Adipose tissue (tissue), 3 donors: Measurements from ENCODE around the gene CAMTA1. TPM values are rescaled to one million over a fixed set of nuclear protein-coding genes. Genes with fewer than 3 reads are reported as not detected.

Experiments used
- H3K27ac ChIP-seq: one replicate; pipeline ENCODE4 v1.5.1; 2013; ENCODE audit warnings: low read depth, low read length
- WGBS, 3 donors: extraction: QIAGEN DNeasy Blood & Tissue Kit; methylation state at CpG; one replicate each; pipeline ENCODE4 v1.1.7; 2013; 5-methylcytosine and 5-hydroxymethylcytosine counted together
- polyA plus RNA-seq, 3 donors: library from polyadenylated mRNA; stranded (reverse); fragments of 200-250 nt; gene quantifications; one replicate each; pipeline ENCODE4 v1.2.3, GENCODE V29; 2013
- donor health status: healthy with polysubstance abuse.
- donor health status: Bipolar disorder and iron deficiency.
- donor health status: healthy.

Gene CAMTA1
- polyA plus RNA-seq, 3 donors, result 25.7 to 111 (median 60.2) TPM

GRCh38 chr1:7109901-7110300 lies 324.6 kb downstream of the CAMTA1 start:
- WGBS, 3 donors, result 65 to 77% (median 70%) methylated on average over 3 of the region's 3 CpGs
- no peak overlapping the region for H3K27ac ChIP-seq

DNA sequence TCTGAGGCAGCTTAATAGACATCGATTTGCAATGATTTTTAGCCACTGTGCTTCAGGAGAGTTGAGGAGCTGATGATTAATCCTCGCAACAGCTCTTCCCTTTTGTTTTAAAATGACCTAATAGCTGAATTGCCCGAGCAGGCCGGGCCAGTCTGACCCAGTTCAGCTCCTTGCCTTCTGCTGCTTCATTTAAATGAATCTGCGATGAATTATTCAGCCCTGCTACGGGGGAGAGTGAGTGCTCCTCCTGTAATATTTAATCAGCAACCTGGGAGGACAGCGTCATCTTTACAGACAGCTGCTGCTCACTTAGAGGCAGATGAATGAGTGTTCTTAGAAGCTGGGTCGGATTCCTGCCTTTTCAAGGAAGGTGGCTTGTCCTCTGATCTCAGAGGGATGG lies 325.1 kb downstream of the CAMTA1 start:
- 58 to 77% (median 75%) methylated on average over 8 of the region's 8 CpGs for WGBS, 3 donors

DNA sequence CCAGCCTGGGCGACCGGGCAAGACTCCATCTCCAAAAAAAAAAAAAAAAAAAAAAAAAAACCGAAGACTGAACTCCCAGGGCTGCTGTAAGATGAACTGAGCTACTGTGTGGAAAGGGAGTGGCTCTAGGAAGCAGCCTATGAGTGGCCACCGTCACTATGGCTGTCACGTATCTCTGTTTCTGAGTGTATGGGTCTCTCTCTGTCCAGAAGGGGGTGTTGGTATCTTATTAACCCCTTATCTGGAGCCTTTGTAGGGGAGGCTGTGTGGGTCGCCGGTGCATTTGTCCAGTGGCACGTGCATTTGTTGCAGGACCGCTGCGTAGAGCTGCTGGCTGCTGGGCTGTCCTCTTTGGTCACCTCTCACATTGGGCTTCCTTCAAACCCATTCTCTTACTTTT lies 326.6 kb downstream of the CAMTA1 start:
- no peak overlapping the region for H3K27ac ChIP-seq
- WGBS, 3 donors, result 63 to 76% (median 73%) methylated on average over 10 of the region's 10 CpGs

More for the DNA sequence above, 325.1 kb downstream of the CAMTA1 start:
- H3K27ac ChIP-seq, result no peak overlapping the region

GRCh38 chr1:7113136-7113535 lies 327.9 kb downstream of the CAMTA1 start:
- no peak overlapping the region for H3K27ac ChIP-seq
- WGBS, 3 donors, result 82 to 89% (median 85%) methylated on average over 8 of the region's 8 CpGs

DNA sequence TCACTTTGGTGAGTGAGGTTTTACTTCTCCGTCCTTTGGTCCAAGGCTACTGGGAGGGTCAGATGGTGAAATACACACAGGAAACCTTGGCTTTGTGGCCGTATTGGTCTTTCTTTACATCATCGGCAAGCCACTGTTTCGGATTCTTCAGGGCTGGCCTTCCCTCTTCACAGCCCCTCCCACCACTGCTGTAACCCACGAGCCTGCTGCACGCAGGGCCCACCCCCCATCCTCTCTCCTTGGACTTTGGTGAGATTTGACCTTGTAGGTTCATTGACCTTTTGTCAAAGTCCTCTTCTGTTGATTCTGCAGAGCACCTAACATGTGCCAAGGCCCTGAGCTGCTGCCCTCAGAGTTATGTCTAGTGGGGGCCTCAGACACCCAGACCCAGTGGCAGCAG lies 328.6 kb downstream of the CAMTA1 start:
- 53 to 74% (median 61%) methylated on average over 6 of the region's 6 CpGs for WGBS, 3 donors
- H3K27ac ChIP-seq, result no peak overlapping the region

DNA sequence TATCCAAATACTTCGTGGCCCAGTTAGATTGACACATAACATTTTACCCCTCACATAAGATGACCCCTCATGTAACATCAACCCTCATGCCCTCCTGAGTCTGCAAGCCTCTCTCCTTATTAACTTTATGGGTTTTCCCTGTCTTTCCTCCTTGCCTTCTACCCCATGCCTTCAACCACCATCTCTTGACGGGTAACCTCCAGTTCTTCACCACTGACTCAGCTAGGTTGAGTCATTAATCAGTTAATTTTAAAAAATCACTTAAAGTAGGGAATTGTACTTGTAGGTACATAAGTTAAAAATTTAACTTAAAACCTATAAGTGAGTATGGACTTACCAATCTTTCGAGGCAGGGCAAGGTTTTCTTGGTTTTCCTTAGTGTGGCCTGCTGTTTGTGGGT lies 330.7 kb downstream of the CAMTA1 start:
- WGBS, 3 donors, result 86 to 90% (median 89%) methylated on average over 3 of the region's 3 CpGs
- no peak overlapping the region for H3K27ac ChIP-seq

DNA sequence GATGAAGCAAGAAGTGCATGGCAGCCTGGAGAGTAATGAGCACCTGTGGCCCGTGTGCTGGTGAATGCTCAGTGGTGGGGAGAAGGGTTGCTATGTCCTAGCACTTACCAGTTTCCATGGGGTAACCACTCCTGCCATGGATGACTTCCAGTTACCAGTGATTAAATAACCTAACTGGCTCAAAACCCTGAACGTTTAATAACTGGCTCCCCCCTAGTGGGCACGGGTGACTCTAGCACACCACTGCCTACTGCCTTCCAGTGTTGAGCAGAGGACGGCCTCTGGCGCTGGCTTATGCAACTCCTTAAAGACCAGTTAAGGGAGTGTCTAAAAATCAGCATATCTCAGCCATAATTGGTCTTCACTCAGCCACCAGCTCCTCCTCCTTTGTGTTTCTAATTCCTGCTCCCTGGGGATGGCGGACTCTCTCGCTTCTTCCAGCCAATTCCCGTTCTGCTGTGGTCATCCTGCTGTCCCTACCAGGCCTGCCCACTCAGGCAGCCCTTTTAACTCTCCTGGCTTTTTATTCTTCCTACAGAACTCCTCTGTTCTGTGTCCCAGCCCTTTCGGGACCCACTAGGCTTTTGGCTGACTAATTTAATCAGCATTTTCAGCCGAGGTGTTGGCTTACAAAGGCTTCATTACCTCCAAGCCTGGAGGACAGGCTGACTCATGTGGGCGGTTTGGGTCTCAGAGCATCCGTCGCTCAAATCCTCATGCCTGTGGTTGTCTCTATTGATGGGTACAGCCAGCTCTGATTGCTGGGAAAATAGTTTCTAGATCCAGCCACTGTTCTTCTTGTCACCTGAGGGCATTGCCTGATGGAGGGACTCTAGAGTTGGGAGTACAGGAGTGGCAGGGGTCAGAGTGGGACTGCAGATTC lies 332.4 kb downstream of the CAMTA1 start:
- WGBS, 3 donors, result 27 to 33% (median 28%) methylated on average over 13 of the region's 13 CpGs
- H3K27ac ChIP-seq, result no peak overlapping the region

DNA sequence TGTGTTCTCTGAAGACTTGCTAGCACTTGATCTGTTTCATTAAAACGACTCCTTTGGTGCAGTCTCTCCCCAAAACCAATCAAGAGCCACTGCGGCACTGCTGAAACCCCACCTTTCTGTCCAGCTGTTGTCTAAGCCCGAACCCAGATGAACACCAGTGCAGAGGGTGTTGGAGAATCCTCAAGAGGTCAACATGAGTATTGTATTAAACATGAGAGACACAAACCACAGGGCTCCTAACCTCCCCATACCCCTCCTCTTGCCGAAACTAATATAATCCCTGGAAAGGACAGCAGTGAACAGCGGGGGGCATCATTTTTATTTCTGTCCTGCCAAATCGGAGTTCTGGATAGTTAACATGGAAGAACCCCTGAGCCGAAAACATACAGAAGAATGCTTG lies 333.9 kb downstream of the CAMTA1 start:
- H3K27ac ChIP-seq, result no peak overlapping the region
- 69 to 83% (median 78%) methylated on average over 7 of the region's 7 CpGs for WGBS, 3 donors

DNA sequence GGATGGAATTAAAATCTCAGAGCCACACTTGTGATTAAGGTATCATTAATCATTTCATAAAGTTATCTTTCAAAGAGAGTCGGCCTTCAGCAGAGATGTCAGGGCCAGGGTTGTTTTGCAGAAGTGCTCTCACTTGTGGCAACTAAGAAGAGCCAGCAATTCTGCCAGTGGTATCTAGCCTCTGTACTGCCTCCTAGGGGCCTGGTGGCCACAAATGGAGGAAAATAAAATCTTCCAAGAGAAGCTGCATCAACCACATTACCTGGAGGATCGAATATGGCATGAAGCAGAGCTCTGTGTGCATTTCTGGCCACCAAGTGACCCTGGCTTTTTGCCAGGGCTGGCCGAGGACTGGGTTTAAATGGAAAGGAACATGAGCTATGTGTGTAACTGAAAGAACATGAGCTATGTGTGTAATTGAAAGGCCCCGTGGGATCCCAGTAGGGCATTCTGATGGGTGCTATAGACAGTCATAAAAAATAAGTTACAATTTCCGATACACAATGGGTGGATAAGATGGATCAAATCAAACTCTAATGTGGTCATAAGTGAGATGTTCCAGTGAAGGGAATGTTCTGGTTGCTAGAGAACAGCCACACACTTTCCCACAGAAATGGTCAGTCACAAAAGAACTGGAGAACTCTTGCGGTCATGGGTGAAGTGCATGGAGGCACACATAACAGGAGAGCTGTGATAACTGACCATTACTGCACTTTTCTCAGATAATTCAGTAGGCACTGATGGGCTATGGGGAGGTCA lies 335.8 kb downstream of the CAMTA1 start:
- 76 to 88% (median 83%) methylated on average over 6 of the region's 6 CpGs for WGBS, 3 donors
- H3K27ac ChIP-seq, result no peak overlapping the region

- 30 to 76% (median 69%) methylated on average over 7 of the region's 7 CpGs for WGBS, 3 donors
Measured at GRCh38 chr1:7121622-7121988, 336.4 kb downstream of the CAMTA1 start.

GRCh38 chr1:7127322-7128075 lies 342.2 kb downstream of the CAMTA1 start:
- WGBS, 3 donors, result 32 to 58% (median 33%) methylated on average over 12 of the region's 12 CpGs

More at GRCh38 chr1:7121622-7121988, 336.4 kb downstream of the CAMTA1 start:
- no peak overlapping the region for H3K27ac ChIP-seq

GRCh38 chr1:7128293-7128692 lies 343.0 kb downstream of the CAMTA1 start:
- H3K27ac ChIP-seq, result no peak overlapping the region
- 85 to 89% (median 86%) methylated on average over 2 of the region's 2 CpGs for whole genome bisulfite sequencing, 3 donors

More at GRCh38 chr1:7127322-7128075, 342.2 kb downstream of the CAMTA1 start:
- H3K27ac ChIP-seq, result no peak overlapping the region

GRCh38 chr1:7130127-7130526 lies 344.9 kb downstream of the CAMTA1 start:
- 77 to 94% (median 90%) methylated on average over 4 of the region's 4 CpGs for WGBS, 3 donors
- no peak overlapping the region for H3K27ac ChIP-seq

- H3K27ac ChIP-seq, result no peak overlapping the region
- 86 to 90% (median 87%) methylated on average over 3 of the region's 3 CpGs for WGBS, 3 donors
Measured at GRCh38 chr1:7135493-7135892, 350.2 kb downstream of the CAMTA1 start.

- 68 to 84% (median 74%) methylated on average over 8 of the region's 8 CpGs for WGBS, 3 donors
- no peak overlapping the region for H3K27ac ChIP-seq
Measured at GRCh38 chr1:7136166-7136953, 351.1 kb downstream of the CAMTA1 start.

GRCh38 chr1:7140251-7140650 lies 355.0 kb downstream of the CAMTA1 start:
- no peak overlapping the region for H3K27ac ChIP-seq

DNA sequence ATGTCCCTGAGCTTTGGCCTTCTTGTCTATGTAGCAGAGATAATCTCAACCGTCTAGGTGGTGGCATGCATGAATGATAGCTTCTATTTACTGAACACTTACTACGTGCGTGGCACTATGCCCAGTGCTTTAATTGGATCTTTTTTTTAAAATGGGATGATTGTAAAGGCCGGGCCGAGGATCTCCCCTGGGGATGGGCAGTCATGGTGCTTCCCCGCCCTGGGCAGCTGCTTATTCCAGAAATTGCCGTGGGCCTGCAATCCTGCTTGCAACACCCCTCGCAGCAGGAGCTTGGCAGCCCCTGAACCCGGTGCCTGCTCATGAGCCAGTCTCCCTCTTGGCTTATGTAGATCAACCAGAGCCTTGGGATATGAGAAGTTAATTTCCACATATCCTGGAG lies 360.7 kb downstream of the CAMTA1 start:
- no peak overlapping the region for H3K27ac ChIP-seq
- 61 to 75% (median 72%) methylated on average over 9 of the region's 9 CpGs for WGBS, 3 donors

GRCh38 chr1:7146710-7147109 lies 361.5 kb downstream of the CAMTA1 start:
- 93 to 98% (median 96%) methylated on average over 5 of the region's 5 CpGs for WGBS, 3 donors
- H3K27ac ChIP-seq, result no peak overlapping the region
